ENCODE measurements around the gene ANKRD23. TPM values are rescaled to one million over a fixed set of nuclear protein-coding genes. Genes with fewer than 3 reads are reported as not detected.

ANKRD23 gene
- total and polyA plus RNA-seq, 2 of the 13 experiments (the other 11 are each of a cell fraction or from before 2014, with no cell fraction given) = 1.5 to 1.6 TPM

- TF ChIP-seq ZHX2 (IDR thresholded peaks at IDR 0.05; ENCODE audit: low read depth) (no peak), ZHX2 (CRISPR knock-in tag; IDR thresholded peaks at IDR 0.05; ENCODE audit: borderline replicate concordance) (no peak), ZNF597 (CRISPR knock-in tag; IDR thresholded peaks at IDR 0.05) (no peak), RFXANK (CRISPR knock-in tag; IDR thresholded peaks at IDR 0.05) (no peak), PBX2 (CRISPR knock-in tag; IDR thresholded peaks at IDR 0.05) (no peak), ATF7-NPFF (CRISPR knock-in tag; IDR thresholded peaks at IDR 0.05; ENCODE audit: low read depth) (no peak), ZNF598 (CRISPR knock-in tag; IDR thresholded peaks at IDR 0.05; ENCODE audit: borderline replicate concordance) (0 out of 2 replicates have a peak, but pooled peaks have one; percentile 28), CBX5 (CRISPR knock-in tag; IDR thresholded peaks at IDR 0.05; ENCODE audit: borderline replicate concordance) (no peak), SNAPC4 (CRISPR knock-in tag; IDR thresholded peaks at IDR 0.05) (no peak), FOXP1 (IDR thresholded peaks at IDR 0.05) (no peak), FOXP1 (CRISPR knock-in tag; IDR thresholded peaks at IDR 0.05) (no peak), HDAC6 (IDR thresholded peaks at IDR 0.05; ENCODE audit: low read depth, low read length) (no peak), ZNF574 (CRISPR knock-in tag; IDR thresholded peaks at IDR 0.05) (peak; percentile 43; the same call in 1 of the 2 replicates), ZZZ3 (CRISPR knock-in tag; IDR thresholded peaks at IDR 0.05; ENCODE audit: borderline replicate concordance) (0 out of 2 replicates have a peak, but pooled peaks have one; percentile 23), SMC3 (IDR thresholded peaks at IDR 0.05; ENCODE audit: low read length) (no peak)
These were observed 4.4 kb upstream of the ANKRD23 start (continued) for GRCh38 chr2:96848264-96848663.

All from HepG2 (cell line).